ENCODE results near the gene KLHL21.

Gene KLHL21

GRCh38 chr1:6599141-6599975 is 3.3 kb downstream of the KLHL21 start:
- DNase-seq: no peak

GRCh38 chr1:6597777-6598131 is 4.9 kb downstream of the KLHL21 start:
- DNase-seq: no peak

GRCh38 chr1:6596886-6597776 is 5.5 kb downstream of the KLHL21 start:
- DNase-seq: no peak

GRCh38 chr1:6596351-6596750 is 6.3 kb downstream of the KLHL21 start:
- DNase-seq: no peak

- no peak for DNase-seq
Observed at GRCh38 chr1:6594977-6595740, 7.5 kb downstream of the KLHL21 start.

- no peak for DNase-seq
Observed at GRCh38 chr1:6593810-6594209, 8.9 kb downstream of the KLHL21 start.

GRCh38 chr1:6592865-6593593 is 9.6 kb downstream of the KLHL21 start:
- no peak for DNase-seq

- no peak for DNase-seq
Observed at GRCh38 chr1:6592441-6592840, 10.2 kb downstream of the KLHL21 start.

GRCh38 chr1:6591644-6592043 is 11.0 kb downstream of the KLHL21 start:
- no peak for DNase-seq

GRCh38 chr1:6591222-6591621 is 11.4 kb downstream of the KLHL21 start:
- DNase-seq: no peak

- DNase-seq: no peak
Observed at GRCh38 chr1:6590046-6590445, 12.6 kb downstream of the KLHL21 start.

GRCh38 chr1:6588893-6589520 is 13.7 kb downstream of the KLHL21 start:
- DNase-seq: no peak

- no peak for DNase-seq
Observed at GRCh38 chr1:6588128-6588892, 14.4 kb downstream of the KLHL21 start.

- peak; percentile 69 to 74 for DNase-seq
Observed at GRCh38 chr1:6587261-6588005, 15.2 kb downstream of the KLHL21 start.

GRCh38 chr1:6586404-6586816 is 16.3 kb downstream of the KLHL21 start:
- no peak for DNase-seq

- DNase-seq: no peak
Observed at GRCh38 chr1:6585841-6586240, 16.8 kb downstream of the KLHL21 start.

GRCh38 chr1:6585081-6585722 is 17.5 kb downstream of the KLHL21 start:
- DNase-seq: no peak

- no peak for DNase-seq
Observed at GRCh38 chr1:6584126-6585080, 18.3 kb downstream of the KLHL21 start.

- no peak for DNase-seq
Observed at GRCh38 chr1:6582370-6582769, 20.3 kb downstream of the KLHL21 start.
